IMR-90 (cell line): ENCODE results near the gene NIPAL1. TPM values are rescaled to one million over a fixed set of nuclear protein-coding genes. Genes with fewer than 3 reads are reported as not detected.

Experiments used
- ATAC-seq: fragments of 200-7000 bp; cut with Tn5 transposase; 2 replicates; pipeline ENCODE4 v1.9.1; 2020; ENCODE audit warnings: low read depth, mild to moderate bottlenecking, moderate library complexity
- BruUV-seq: library from RNA; stranded (reverse); fragments of 400-500 nt; replicated peaks from 2 replicates; lab custom pipeline; 2021; lab: Mats Ljungman, UMichigan
- CTCF ChIA-PET: fragments of 300-600 bp; formaldehyde crosslinking; extraction: SDS; loops from one replicate; lab custom pipeline; 2021; ENCODE audit warnings: antibody characterized with exemption; lab: Yijun Ruan, JAX
- POLR2A ChIA-PET: fragments of 300-600 bp; sonication (Branson Sonifier 250); formaldehyde crosslinking; loops from one replicate; lab custom pipeline; 2022; ENCODE audit warnings: antibody characterized with exemption; ENCODE audit not compliant: unreplicated experiment; lab: Charles Lee
- DNase-seq: peaks from one replicate; pipeline ENCODE4 v3.0.0; 2013
- H2AFZ ChIP-seq: replicated peaks from 2 replicates; pipeline ENCODE3; 2013; ENCODE audit warnings: low read length, mild to moderate bottlenecking; ENCODE audit not compliant: poor library complexity
- H2AK5ac ChIP-seq: 2 replicates; pipeline ENCODE4 v1.6.1; 2013; ENCODE audit warnings: low read depth, low read length, inconsistent platforms
- H2AK9ac ChIP-seq: replicated peaks from 2 replicates; pipeline ENCODE3; 2013; ENCODE audit warnings: mild to moderate bottlenecking, low read depth, low read length, moderate library complexity; ENCODE audit not compliant: poor library complexity
- H2BK120ac ChIP-seq: 2 replicates; pipeline ENCODE4 v1.6.1; 2013; ENCODE audit warnings: low read depth, low read length, inconsistent platforms
- H2BK15ac ChIP-seq: 3 replicates; pipeline ENCODE4 v1.6.1; 2013; ENCODE audit warnings: low read depth, low read length, inconsistent platforms
- H2BK20ac ChIP-seq: 2 replicates; pipeline ENCODE4 v1.6.1; 2013; ENCODE audit warnings: low read depth, mild to moderate bottlenecking, inconsistent platforms, low read length, moderate library complexity
- H2BK5ac ChIP-seq: 2 replicates; pipeline ENCODE4 v1.6.1; 2013; ENCODE audit warnings: mild to moderate bottlenecking, low read depth, low read length, inconsistent platforms; ENCODE audit not compliant: poor library complexity, severe bottlenecking
- H3K14ac ChIP-seq: replicated peaks from 2 replicates; pipeline ENCODE4 v1.6.1; 2013; ENCODE audit warnings: low read depth, low read length, inconsistent platforms
- H3K18ac ChIP-seq: 2 replicates; pipeline ENCODE4 v1.6.1; 2013; ENCODE audit warnings: low read depth, low read length, control low read depth
- H3K23ac ChIP-seq: 2 replicates; pipeline ENCODE4 v1.6.1; 2013; ENCODE audit warnings: low read depth, low read length, inconsistent platforms
- H3K27ac ChIP-seq: 2 replicates; pipeline ENCODE4 v1.5.1; 2013; ENCODE audit warnings: mild to moderate bottlenecking, control low read depth, low read length; ENCODE audit not compliant: insufficient read depth
- H3K27me3 ChIP-seq: 2 replicates; pipeline ENCODE4 v1.6.1; 2013; ENCODE audit warnings: low read length; ENCODE audit not compliant: control insufficient read depth, insufficient read depth
- H3K36me3 ChIP-seq: 2 replicates; pipeline ENCODE4 v1.6.1; 2013; ENCODE audit warnings: low read length, mixed read lengths; ENCODE audit not compliant: control insufficient read depth, insufficient read depth
- H3K4ac ChIP-seq: 2 replicates; pipeline ENCODE4 v1.6.1; 2013; ENCODE audit warnings: low read depth, low read length, inconsistent platforms
- H3K4me1 ChIP-seq: 2 replicates; pipeline ENCODE4 v1.6.1; 2013; ENCODE audit warnings: low read length, mixed read lengths; ENCODE audit not compliant: control insufficient read depth, insufficient read depth
- H3K4me2 ChIP-seq: 2 replicates; pipeline ENCODE4 v1.6.1; 2013; ENCODE audit warnings: low read depth, mild to moderate bottlenecking, control low read depth, low read length, moderate library complexity
- H3K4me3 ChIP-seq: 2 replicates; pipeline ENCODE4 v1.5.1; 2013; ENCODE audit warnings: low read depth, mild to moderate bottlenecking, control low read depth, low read length, moderate library complexity; ENCODE audit not compliant: insufficient read depth
- H3K56ac ChIP-seq: 2 replicates; pipeline ENCODE4 v1.6.1; 2013; ENCODE audit warnings: low read length, inconsistent platforms; ENCODE audit not compliant: insufficient read depth; ENCODE audit errors: extremely low read depth
- H3K79me1 ChIP-seq, 2 experiments: 2 replicates each; pipeline ENCODE4 v1.6.1; 2013; ENCODE audit warnings: low read length in 2 of 2, inconsistent platforms in 1 of 2, low read depth in 1 of 2
- H3K9ac ChIP-seq: 2 replicates; pipeline ENCODE4 v1.6.1; 2013; ENCODE audit warnings: low read depth, low read length, control low read depth
- H3K9me1 ChIP-seq: 2 replicates; pipeline ENCODE4 v1.6.1; 2013; ENCODE audit warnings: low read length, inconsistent platforms; ENCODE audit not compliant: insufficient read depth
- H3K9me3 ChIP-seq: 2 replicates; pipeline ENCODE4 v1.6.1; 2013; ENCODE audit warnings: low read length; ENCODE audit not compliant: control insufficient read depth, insufficient read depth
- H4K20me1 ChIP-seq: 2 replicates; pipeline ENCODE4 v1.6.1; 2013; ENCODE audit warnings: low read length, inconsistent platforms; ENCODE audit not compliant: insufficient read depth
- H4K5ac ChIP-seq: 2 replicates; pipeline ENCODE4 v1.6.1; 2013; ENCODE audit warnings: mild to moderate bottlenecking, low read depth, low read length, control low read depth
- H4K8ac ChIP-seq, 2 experiments: 2 replicates each; pipeline ENCODE4 v1.6.1; 2013; ENCODE audit warnings: low read depth in 2 of 2, low read length in 2 of 2, control low read depth in 1 of 2, inconsistent platforms in 1 of 2
- H4K91ac ChIP-seq: 2 replicates; pipeline ENCODE4 v1.6.1; 2013; ENCODE audit warnings: low read depth, low read length, inconsistent platforms; ENCODE audit not compliant: insufficient read depth
- CEBPB ChIP-seq: IDR thresholded peaks from 2 replicates; pipeline ENCODE4 v1.6.1; 2012; ENCODE audit warnings: low read depth, low read length, improper control_type of control experiment
- CTCF ChIP-seq: conservative IDR thresholded peaks from 2 replicates; pipeline ENCODE4 v1.5.1; 2012; ENCODE audit warnings: mild to moderate bottlenecking, low read depth, low read length, improper control_type of control experiment
- WGBS, 2 experiments: methylation state at CpG; one replicate each; pipeline versions ENCODE4 v1.1.5 to v1.1.7; 2013; ENCODE audit warnings: missing lambda C conversion rate in 2 of 2; ENCODE audit not compliant: insufficient read length in 1 of 2; ENCODE audit errors: extremely low coverage in 2 of 2; 5-methylcytosine and 5-hydroxymethylcytosine counted together
- dilution Hi-C: fragments of 300-500 bp; cut with HindIII; formaldehyde crosslinking; loops from one replicate; pipeline ENCODE4 v1.14.3; 2018; ENCODE audit warnings: low sequenced_read_pairs; ENCODE audit not compliant: unreplicated experiment
- in situ Hi-C: fragments of 300-500 bp; cut with MboI; formaldehyde crosslinking; loops from 3 replicates; pipeline ENCODE4 v1.14.3; 2019; ENCODE audit warnings: low sequenced_read_pairs, inconsistent platforms, mixed read lengths
- intact Hi-C: fragments of 100-400 bp; cut with micrococcal nuclease; formaldehyde crosslinking; loops from 2 replicates; pipeline ENCODE4 v1.10.0; 2022
- polyA plus RNA-seq, 3 experiments: library from polyadenylated mRNA; depleted of rRNA; stranded (reverse); fragments of >200 nt; gene quantifications; 2 replicates each; pipeline ENCODE4 v1.2.3, GENCODE V29; 2012; ENCODE audit warnings: low replicate concordance in 1 of 3
- total RNA-seq: library from RNA; depleted of rRNA; stranded (reverse); fragments of >200 nt; gene quantifications from 2 replicates; pipeline ENCODE4 v1.2.3, GENCODE V29; 2012

Gene NIPAL1
- total and polyA plus RNA-seq, 2 of the 4 experiments (the other 2 are of a cell fraction), result 0.89 to 1.1 TPM

- Histone ChIP-seq H4K20me1 (no peaks in the 10 kb centered on the region), H3K4me2 (no peak overlapping the region), H3K27me3 (peaks cover 6% of the 10 kb centered on the region), H3K27ac (no peak overlapping the region), H4K8ac (no peak overlapping the region), H3K18ac (no peak overlapping the region), H2BK20ac (no peak overlapping the region), H2BK5ac (no peak overlapping the region), H3K9ac (no peak overlapping the region), H2AK5ac (no peak overlapping the region), H3K56ac (no peak overlapping the region), H3K4me3 (no peak overlapping the region), H2AFZ (no peak overlapping the region), H2BK15ac (no peak overlapping the region), H4K91ac (no peak overlapping the region), H3K4ac (no peak overlapping the region), H3K79me1 (no peaks in the 10 kb centered on the region), H3K23ac (no peak overlapping the region), H3K9me1 (no peaks in the 10 kb centered on the region), H2BK120ac (no peak overlapping the region), H3K4me1 (no peaks in the 10 kb centered on the region), H4K5ac (no peak overlapping the region), H2AK9ac (no peak overlapping the region), H3K36me3 (no peaks in the 10 kb centered on the region), H3K14ac (no peak overlapping the region), H3K9me3 (no peaks in the 10 kb centered on the region)
- in situ Hi-C loops, result no loop called here
- dilution Hi-C loops, result no loop called here
- CTCF ChIA-PET, result no interaction called here
- DNase-seq, result no peak
- POLR2A ChIA-PET, result no interaction called here
- BruUV-seq, result no TSS peak
- TF ChIP-seq CTCF (no peak), CEBPB (no peak)
- ATAC-seq, result no peak
- WGBS, 2 experiments, result no CpG with 5 or more reads among the region's 2 CpGs
- intact Hi-C loops, result no loop called here
These were observed 27.7 kb downstream of the NIPAL1 start for GRCh38 chr4:48044298-48044697.
